GM20000 (cell line): ENCODE results near the gene CEP83.
A peak's percentile ranks its signal among the peaks of the same experiment; 100 is the strongest.

Experiments
- DNase-seq: peaks from one replicate; pipeline ENCODE4 v3.0.0; 2012; ENCODE audit warnings: low spot score
- CTCF ChIP-seq: IDR thresholded peaks from 2 replicates; pipeline ENCODE4 v1.5.1; 2012; ENCODE audit warnings: mild to moderate bottlenecking, control low read depth; ENCODE audit errors: extremely low read depth, missing control alignments

CEP83 gene

GRCh38 chr12:94459728-94460615 is at the start of gene CEP83:
TSS of gene CEP83 (minus strand) at chr12:94459867. CDS start at chr12:94412490, 47,377 bp downstream.
- DNase-seq: peak; percentile 94
- no peak for TF ChIP-seq CTCF

- DNase-seq: no peak
- TF ChIP-seq CTCF: no peak
Measured at GRCh38 chr12:94509317-94509716, 49.6 kb upstream of the CEP83 start.

GRCh38 chr12:94507455-94507854 is 47.8 kb upstream of the CEP83 start:
- no peak for TF ChIP-seq CTCF
- DNase-seq: no peak

- DNase-seq: no peak
- no peak for TF ChIP-seq CTCF
Measured at GRCh38 chr12:94504386-94504785, 44.7 kb upstream of the CEP83 start.

- no peak for TF ChIP-seq CTCF
- DNase-seq: no peak
Measured at GRCh38 chr12:94503619-94504018, 44.0 kb upstream of the CEP83 start.

- DNase-seq: no peak
Measured at GRCh38 chr12:94500831-94501567, 41.3 kb upstream of the CEP83 start.

More at GRCh38 chr12:94500831-94501567, 41.3 kb upstream of the CEP83 start:
- no peak for TF ChIP-seq CTCF
